Aorta (tissue), 5 donors: Measurements from ENCODE around the gene PPM1H. TPM values are rescaled to one million over a fixed set of nuclear protein-coding genes. Genes with fewer than 3 reads are reported as not detected.

ENCODE experiments used
- ATAC-seq: fragments of 200-7000 bp; cut with Tn5 transposase; one replicate; pipeline ENCODE4 v1.9.1; 2022; ENCODE audit warnings: moderate library complexity; ENCODE audit not compliant: low FRiP score
- DNase-seq, 2 donors: peaks; one replicate each; pipeline ENCODE4 v3.0.0-alpha.2; 2020
- H3K27ac ChIP-seq, 2 donors: one replicate each; pipeline ENCODE4 v1.5.1; 2013; ENCODE audit warnings: low read length in 2 of 2, mild to moderate bottlenecking in 2 of 2, moderate library complexity in 2 of 2, control low read depth in 1 of 2, inconsistent platforms in 1 of 2, low read depth in 1 of 2
- H3K27me3 ChIP-seq, 2 donors: one replicate each; pipeline ENCODE4 v1.6.1; 2013; ENCODE audit warnings: control low read depth in 1 of 2, low read length in 1 of 2, mild to moderate bottlenecking in 1 of 2, moderate library complexity in 1 of 2; ENCODE audit not compliant: insufficient read depth in 2 of 2, control insufficient read depth in 1 of 2
- H3K36me3 ChIP-seq, 2 donors: one replicate each; pipeline ENCODE4 v1.6.1; 2013; ENCODE audit warnings: control low read depth in 1 of 2, low read length in 1 of 2, mild to moderate bottlenecking in 1 of 2; ENCODE audit not compliant: insufficient read depth in 2 of 2, control insufficient read depth in 1 of 2
- H3K4me1 ChIP-seq, 2 donors: one replicate each; pipeline ENCODE4 v1.6.1; 2013; ENCODE audit warnings: low read length in 2 of 2, control low read depth in 1 of 2, mild to moderate bottlenecking in 1 of 2, moderate library complexity in 1 of 2; ENCODE audit not compliant: insufficient read depth in 2 of 2, control insufficient read depth in 1 of 2
- H3K4me3 ChIP-seq, 2 donors: one replicate each; pipeline ENCODE4 v1.5.1; 2013; ENCODE audit warnings: low read length in 2 of 2, control low read depth in 1 of 2, mild to moderate bottlenecking in 1 of 2
- H3K9me3 ChIP-seq: one replicate; pipeline ENCODE4 v1.6.1; 2013; ENCODE audit warnings: mild to moderate bottlenecking, low read length; ENCODE audit not compliant: control insufficient read depth
- WGBS, 2 donors: extraction: QIAGEN DNeasy Blood & Tissue Kit; methylation state at CpG; one replicate each; pipeline ENCODE4 v1.1.7; 2013; 5-methylcytosine and 5-hydroxymethylcytosine counted together
- intact Hi-C, 2 donors: fragments of 100-400 bp; cut with DNase I; formaldehyde crosslinking; loops; one replicate each; pipeline versions ENCODE4 v1.14.2 to v1.15.0; 2022
- polyA plus RNA-seq, 2 donors: library from polyadenylated mRNA; stranded (reverse); fragments of 200-250 nt; gene quantifications; one replicate each; pipeline ENCODE4 v1.2.3, GENCODE V29; 2013
- total RNA-seq, 2 donors: library from RNA; stranded (reverse); fragmentation: NEBNext Ultra II Directional; extraction: Animal tissue kit (Norgen Biotek cat#: 25700); gene quantifications; one replicate each; pipeline ENCODE4 v1.2.1, GENCODE V29; 2021
- donor health status: healthy with polysubstance abuse.
- donor health status: Bipolar disorder and iron deficiency.
- donor health status: DM: no; HTN: no; CAD: no.
- donor health status: DM: no; HTN: no; CAD: no.
- donor health status: DM: yes; HTN: yes; CAD: no.

Gene PPM1H
- total and polyA plus RNA-seq, 4 donors = 1.3 to 9.3 (median 3.7) TPM

DNA sequence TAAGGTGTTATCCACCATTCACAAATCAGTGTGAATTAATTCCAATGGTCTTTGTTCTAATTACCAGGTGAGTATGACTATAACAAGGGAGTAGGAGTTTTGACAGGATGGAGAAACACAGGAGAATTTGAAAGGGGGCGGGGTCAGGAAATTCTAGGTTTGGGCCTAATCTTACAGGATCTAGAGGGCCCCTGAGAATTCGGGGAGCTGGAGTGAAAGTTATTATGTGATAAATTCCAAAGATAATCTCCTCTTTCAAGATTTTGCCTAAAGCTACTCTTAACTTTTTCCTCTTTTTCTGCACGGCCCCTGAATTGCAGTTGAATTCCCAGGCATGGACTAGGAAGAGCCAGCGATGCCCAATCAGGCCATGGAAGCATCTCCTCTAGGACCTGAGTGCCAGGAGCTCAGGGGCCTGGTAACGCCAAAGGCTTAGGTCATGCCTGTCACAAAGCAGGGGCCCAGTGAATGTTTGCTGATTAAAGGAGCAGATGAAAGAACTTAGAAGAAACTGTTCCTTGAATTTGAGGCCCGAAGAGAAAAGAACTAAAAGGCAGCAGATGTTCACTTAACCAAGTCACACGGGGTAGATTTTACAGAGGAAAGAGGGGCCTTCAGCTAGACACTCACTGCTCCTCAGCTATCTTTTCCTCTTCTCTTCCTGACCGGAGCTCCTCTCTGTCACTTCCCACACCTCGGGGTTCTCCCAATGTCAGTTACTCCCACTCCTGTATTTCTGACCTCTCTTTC is 195.5 kb downstream of the PPM1H start:
- no peak for ATAC-seq
- no peak for DNase-seq
- Histone ChIP-seq H3K4me3 (no peak overlapping the region), H3K27ac (no peak overlapping the region), H3K9me3 (no peaks in the 10 kb centered on the region), H3K36me3 (no peaks in the 10 kb centered on the region), H3K4me1 (no peaks in the 10 kb centered on the region), H3K27me3 (no peaks in the 10 kb centered on the region)
- 74 to 79% methylated on average over 9 of the region's 9 CpGs for WGBS, 2 donors
- intact Hi-C loops = loop anchor here in 1 of 2 donors (5.0 kb wide), 1 partner anchor 38 kb away; no protein-coding TSS in a partner anchor

DNA sequence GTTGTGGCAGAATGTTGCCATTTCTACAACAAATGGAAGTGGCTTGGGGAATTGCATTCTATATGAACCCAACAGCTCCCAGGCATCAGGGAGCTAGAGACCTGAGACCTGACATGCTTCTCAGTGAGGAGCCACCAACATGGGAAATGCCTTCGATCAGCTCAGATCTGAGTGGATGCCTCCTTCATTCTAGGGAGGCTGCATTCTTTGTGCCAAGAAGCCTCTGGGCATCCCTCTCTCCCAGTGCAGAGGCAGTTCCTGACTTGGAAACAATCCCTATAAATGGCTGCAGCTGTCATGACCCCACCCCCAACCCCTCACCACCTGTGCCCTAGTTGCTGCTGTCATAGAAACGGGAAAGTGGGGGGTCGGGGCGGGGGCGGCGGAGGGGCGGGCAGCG is 196.3 kb downstream of the PPM1H start:
- Histone ChIP-seq H3K9me3 (no peaks in the 10 kb centered on the region), H3K4me1 (no peaks in the 10 kb centered on the region), H3K27ac (no peak overlapping the region), H3K4me3 (no peak overlapping the region), H3K27me3 (no peaks in the 10 kb centered on the region), H3K36me3 (no peaks in the 10 kb centered on the region)
- ATAC-seq (no peak), DNase-seq (no peak)
- WGBS, 2 donors = 92 to 95% methylated on average over 8 of the region's 8 CpGs
- intact Hi-C loops = no loop called here

DNA sequence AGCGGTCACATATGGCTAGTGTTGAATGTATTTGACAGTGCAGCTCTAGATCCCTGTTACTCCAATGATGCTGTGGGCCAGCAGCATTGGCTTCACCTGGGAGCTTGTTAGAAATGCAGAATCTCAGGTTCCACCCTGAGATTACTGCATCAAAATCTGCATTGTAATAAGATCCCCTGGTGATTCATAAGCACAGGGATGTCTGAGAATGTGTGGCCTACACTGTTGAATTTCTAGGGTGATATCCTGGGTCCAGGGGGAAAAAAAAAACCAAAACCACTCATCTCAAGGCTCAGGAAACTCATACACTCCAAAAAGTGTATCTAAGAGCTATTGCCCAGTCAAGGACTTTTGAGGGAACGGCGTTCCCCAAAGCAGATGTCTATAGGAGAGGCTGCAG is 196.8 kb downstream of the PPM1H start:
- no peak for DNase-seq
- Histone ChIP-seq H3K27ac (no peak overlapping the region), H3K36me3 (no peaks in the 10 kb centered on the region), H3K9me3 (no peaks in the 10 kb centered on the region), H3K27me3 (no peaks in the 10 kb centered on the region), H3K4me1 (no peaks in the 10 kb centered on the region), H3K4me3 (no peak overlapping the region)
- intact Hi-C loops = no loop called here
- WGBS, 2 donors = 97 to 98% methylated on average over 3 of the region's 3 CpGs
- ATAC-seq = no peak

GRCh38 chr12:62737615-62738014 is 197.3 kb downstream of the PPM1H start:
- Histone ChIP-seq H3K4me3 (no peak overlapping the region), H3K27me3 (no peaks in the 10 kb centered on the region), H3K9me3 (no peaks in the 10 kb centered on the region), H3K4me1 (no peaks in the 10 kb centered on the region), H3K27ac (no peak overlapping the region), H3K36me3 (no peaks in the 10 kb centered on the region)
- WGBS, 2 donors = 94% methylated on average over 2 of the region's 2 CpGs
- no peak for ATAC-seq
- intact Hi-C loops = no loop called here
- DNase-seq = no peak

DNA sequence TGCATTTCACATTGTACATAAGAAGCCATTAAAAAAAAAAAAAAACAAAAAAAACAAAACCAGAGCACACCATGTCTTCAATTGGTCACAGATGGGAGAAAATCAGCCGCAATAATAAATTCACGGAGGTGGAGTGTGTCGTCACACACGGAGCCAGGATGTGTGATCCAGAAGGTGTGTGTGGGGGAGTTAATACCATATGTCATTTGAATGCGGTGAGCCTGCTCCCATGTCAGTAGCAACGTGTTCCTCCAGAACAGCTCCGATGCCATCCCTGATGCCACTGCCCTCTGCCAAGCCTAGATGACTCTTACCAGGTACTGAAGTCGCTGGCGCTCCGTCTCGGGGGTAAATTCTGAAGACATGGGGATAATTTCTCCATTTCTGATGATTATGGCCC is 197.8 kb downstream of the PPM1H start:
- H3K4me3 ChIP-seq = no peak overlapping the region
- H3K27ac ChIP-seq = no peak overlapping the region
- H3K9me3 ChIP-seq = no peaks in the 10 kb centered on the region
- H3K4me1 ChIP-seq = no peaks in the 10 kb centered on the region
- ATAC-seq (no peak), DNase-seq (no peak)
- intact Hi-C loops = no loop called here
- 94 to 97% methylated on average over 11 of the region's 11 CpGs for WGBS, 2 donors
- no peaks in the 10 kb centered on the region for H3K36me3 ChIP-seq
- H3K27me3 ChIP-seq = no peaks in the 10 kb centered on the region

- Histone ChIP-seq H3K9me3 (no peaks in the 10 kb centered on the region), H3K27me3 (no peaks in the 10 kb centered on the region), H3K4me1 (no peaks in the 10 kb centered on the region), H3K36me3 (no peaks in the 10 kb centered on the region), H3K27ac (no peak overlapping the region), H3K4me3 (no peak overlapping the region)
- ATAC-seq = no peak
- DNase-seq = no peak
- intact Hi-C loops = no loop called here
- 95 to 99% methylated on average over 2 of the region's 2 CpGs for WGBS, 2 donors
Measured at GRCh38 chr12:62736596-62736995, 198.4 kb downstream of the PPM1H start.

DNA sequence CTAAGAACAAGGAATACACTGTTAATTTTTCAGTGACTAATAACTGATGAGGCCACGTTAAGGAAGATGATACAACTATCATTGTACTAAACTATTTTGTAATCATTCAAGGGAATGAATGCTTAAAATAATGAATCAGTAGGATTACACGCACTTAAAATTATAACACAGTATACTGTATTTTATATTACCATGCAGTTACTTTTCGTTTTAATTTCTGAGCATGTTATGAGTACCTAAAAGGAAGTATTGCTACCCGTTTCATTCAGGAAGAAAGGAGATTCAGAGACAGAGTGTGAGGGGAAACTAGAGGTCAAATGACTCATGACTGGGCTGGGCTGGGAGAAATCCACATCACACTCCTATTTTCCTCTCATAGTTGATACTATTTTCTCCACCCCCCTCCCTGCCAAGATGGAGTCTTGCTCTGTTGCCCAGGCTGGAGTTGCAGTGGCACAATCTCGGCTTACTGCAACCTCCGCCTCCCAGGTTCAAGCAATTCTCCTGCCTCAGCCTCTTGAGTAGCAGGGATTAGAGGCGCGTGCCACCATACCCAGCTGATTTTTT is 202.0 kb downstream of the PPM1H start:
- Histone ChIP-seq H3K27me3 (no peaks in the 10 kb centered on the region), H3K4me1 (no peaks in the 10 kb centered on the region), H3K9me3 (no peaks in the 10 kb centered on the region), H3K4me3 (no peak overlapping the region), H3K27ac (no peak overlapping the region), H3K36me3 (no peaks in the 10 kb centered on the region)
- ATAC-seq (peak; percentile 50), DNase-seq (no peak)
- intact Hi-C loops = loop anchor here in 1 of 2 donors (5.0 kb wide), 1 partner anchor 59 kb away; no protein-coding TSS in a partner anchor
- WGBS, 2 donors = 92 to 94% methylated on average over 8 of the region's 8 CpGs

GRCh38 chr12:62731055-62731820 is 203.7 kb downstream of the PPM1H start:
- Histone ChIP-seq H3K27ac (peak overlapping the region; percentile 38 to 64), H3K36me3 (no peaks in the 10 kb centered on the region), H3K27me3 (no peaks in the 10 kb centered on the region), H3K9me3 (no peaks in the 10 kb centered on the region), H3K4me1 (no peaks in the 10 kb centered on the region), H3K4me3 (peak overlapping the region in 1 of 2 donors; percentile 38)
- 11 to 12% methylated on average over 11 of the region's 11 CpGs for WGBS, 2 donors
- intact Hi-C loops = loop anchor here in 1 of 2 donors (5.0 kb wide), 1 partner anchor 61 kb away; no protein-coding TSS in a partner anchor
- peak; percentile 73 for ATAC-seq
- no peak for DNase-seq
